ENCODE results near the gene DGCR2.

The DGCR2 gene

GRCh38 chr22:18992543-18993198 is 129.5 kb downstream of the DGCR2 start:
- Histone ChIP-seq H3K27me3 (ENCODE audit: insufficient read depth, poor library complexity, severe bottlenecking) (peaks cover 3% of the 10 kb centered on the region), H3K4me3 (replicated peaks; ENCODE audit: insufficient read depth, low read length) (no peak overlapping the region), H3K27ac (replicated peaks) (no peak overlapping the region)
- DNase-seq (ENCODE audit: low read depth in 1 of 2, low spot score in 1 of 2), result no peak
- TF ChIP-seq CTCF (IDR thresholded peaks at IDR 0.05; ENCODE audit: insufficient read depth, low read length), result no peak
- TF ChIP-seq REST (IDR thresholded peaks at IDR 0.05; ENCODE audit: insufficient replicate concordance, low read depth), result no peak
- TF ChIP-seq SPI1 (IDR thresholded peaks at IDR 0.05; ENCODE audit: borderline replicate concordance, low read depth), result no peak
- TF ChIP-seq GABPA (IDR thresholded peaks at IDR 0.05; ENCODE audit: low read depth), result no peak
- TF ChIP-seq POLR2AphosphoS5 (IDR thresholded peaks at IDR 0.05; ENCODE audit: low read depth), result no peak

GRCh38 chr22:18991821-18992442 is 130.3 kb downstream of the DGCR2 start:
- DNase-seq (ENCODE audit: low read depth in 1 of 2, low spot score in 1 of 2), result no peak
- Histone ChIP-seq H3K27ac (replicated peaks) (no peak overlapping the region), H3K27me3 (ENCODE audit: insufficient read depth, poor library complexity, severe bottlenecking) (peaks cover 3% of the 10 kb centered on the region), H3K4me3 (replicated peaks; ENCODE audit: insufficient read depth, low read length) (no peak overlapping the region)
- TF ChIP-seq REST (IDR thresholded peaks at IDR 0.05; ENCODE audit: insufficient replicate concordance, low read depth) (no peak), GABPA (IDR thresholded peaks at IDR 0.05; ENCODE audit: low read depth) (no peak), SPI1 (IDR thresholded peaks at IDR 0.05; ENCODE audit: borderline replicate concordance, low read depth) (no peak), CTCF (IDR thresholded peaks at IDR 0.05; ENCODE audit: insufficient read depth, low read length) (no peak), POLR2AphosphoS5 (IDR thresholded peaks at IDR 0.05; ENCODE audit: low read depth) (no peak)

GRCh38 chr22:18991138-18991432 is 131.1 kb downstream of the DGCR2 start:
- TF ChIP-seq SPI1 (IDR thresholded peaks at IDR 0.05; ENCODE audit: borderline replicate concordance, low read depth), result no peak
- no peak for TF ChIP-seq GABPA (IDR thresholded peaks at IDR 0.05; ENCODE audit: low read depth)
- no peak for TF ChIP-seq CTCF (IDR thresholded peaks at IDR 0.05; ENCODE audit: insufficient read depth, low read length)
- no peak for TF ChIP-seq REST (IDR thresholded peaks at IDR 0.05; ENCODE audit: insufficient replicate concordance, low read depth)
- no peak for TF ChIP-seq POLR2AphosphoS5 (IDR thresholded peaks at IDR 0.05; ENCODE audit: low read depth)
- no peak for DNase-seq (ENCODE audit: low read depth in 1 of 2, low spot score in 1 of 2)
- H3K27ac ChIP-seq (replicated peaks), result no peak overlapping the region
- H3K4me3 ChIP-seq (replicated peaks; ENCODE audit: insufficient read depth, low read length), result no peak overlapping the region
- peaks cover 3% of the 10 kb centered on the region for H3K27me3 ChIP-seq (ENCODE audit: insufficient read depth, poor library complexity, severe bottlenecking)

Data from HL-60 (cell line).